ENCODE results near the gene SND1. TPM values are rescaled to one million over a fixed set of nuclear protein-coding genes. Genes with fewer than 3 reads are reported as not detected.

The SND1 gene
- total and polyA plus RNA-seq, 7 donors = 29.2 to 72.8 (median 48.2) TPM

GRCh38 chr7:128063088-128063487 is 411.1 kb downstream of the SND1 start:
- Histone ChIP-seq H3K4me1 (no peaks in the 10 kb centered on the region), H3K4me3 (no peak overlapping the region), H3K27me3 (ENCODE audit: insufficient read depth in 3 of 3, low read length in 2 of 3) (no peaks in the 10 kb centered on the region), H3K36me3 (ENCODE audit: insufficient read depth in 1 of 2, low read depth in 1 of 2) (no peaks in the 10 kb centered on the region), H3K27ac (no peak overlapping the region), H3K9me3 (no peaks in the 10 kb centered on the region)
- DNase-seq = no peak
- no peak for ATAC-seq
- 83 to 91% (median 86%) methylated on average over 8 of the region's 8 CpGs for WGBS, 3 donors
- TF ChIP-seq, protein P1, sequence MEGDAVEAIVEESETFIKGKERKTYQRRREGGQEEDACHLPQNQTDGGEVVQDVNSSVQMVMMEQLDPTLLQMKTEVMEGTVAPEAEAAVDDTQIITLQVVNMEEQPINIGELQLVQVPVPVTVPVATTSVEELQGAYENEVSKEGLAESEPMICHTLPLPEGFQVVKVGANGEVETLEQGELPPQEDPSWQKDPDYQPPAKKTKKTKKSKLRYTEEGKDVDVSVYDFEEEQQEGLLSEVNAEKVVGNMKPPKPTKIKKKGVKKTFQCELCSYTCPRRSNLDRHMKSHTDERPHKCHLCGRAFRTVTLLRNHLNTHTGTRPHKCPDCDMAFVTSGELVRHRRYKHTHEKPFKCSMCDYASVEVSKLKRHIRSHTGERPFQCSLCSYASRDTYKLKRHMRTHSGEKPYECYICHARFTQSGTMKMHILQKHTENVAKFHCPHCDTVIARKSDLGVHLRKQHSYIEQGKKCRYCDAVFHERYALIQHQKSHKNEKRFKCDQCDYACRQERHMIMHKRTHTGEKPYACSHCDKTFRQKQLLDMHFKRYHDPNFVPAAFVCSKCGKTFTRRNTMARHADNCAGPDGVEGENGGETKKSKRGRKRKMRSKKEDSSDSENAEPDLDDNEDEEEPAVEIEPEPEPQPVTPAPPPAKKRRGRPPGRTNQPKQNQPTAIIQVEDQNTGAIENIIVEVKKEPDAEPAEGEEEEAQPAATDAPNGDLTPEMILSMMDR (IDR thresholded peaks at IDR 0.05) = no peak
- intact Hi-C loops (cut with DNase I) = no loop called here

DNA sequence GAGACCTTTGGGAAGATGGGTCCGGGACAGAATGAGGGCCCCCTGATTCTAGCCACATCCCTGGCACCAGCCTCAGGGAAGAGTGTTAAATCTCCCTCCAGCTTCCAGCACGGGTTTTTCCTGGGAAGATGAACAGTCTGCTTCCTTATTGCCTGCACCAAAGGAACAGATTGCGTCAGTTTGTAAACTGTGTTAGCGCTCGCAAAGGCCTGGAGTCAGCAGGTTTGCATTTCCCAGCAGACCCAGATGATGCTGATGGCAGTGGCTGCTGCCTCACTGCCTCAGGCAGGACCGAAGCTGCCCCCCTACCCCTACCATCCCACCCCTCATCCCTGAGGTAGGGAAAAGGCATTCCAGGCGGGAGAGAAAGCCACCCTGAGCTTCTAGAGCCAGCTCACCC is 413.9 kb downstream of the SND1 start:
- H3K9me3 ChIP-seq = no peaks in the 10 kb centered on the region
- intact Hi-C loops (cut with DNase I) = no loop called here
- no peak for ATAC-seq
- 92 to 93% (median 93%) methylated on average over 7 of the region's 7 CpGs for WGBS, 3 donors
- H3K4me1 ChIP-seq = no peaks in the 10 kb centered on the region
- no peak overlapping the region for H3K27ac ChIP-seq
- TF ChIP-seq, protein P1 (IDR thresholded peaks at IDR 0.05) = no peak
- no peaks in the 10 kb centered on the region for H3K36me3 ChIP-seq (ENCODE audit: insufficient read depth in 1 of 2, low read depth in 1 of 2)
- no peaks in the 10 kb centered on the region for H3K27me3 ChIP-seq (ENCODE audit: insufficient read depth in 3 of 3, low read length in 2 of 3)
- H3K4me3 ChIP-seq = no peak overlapping the region
- no peak for DNase-seq

DNA sequence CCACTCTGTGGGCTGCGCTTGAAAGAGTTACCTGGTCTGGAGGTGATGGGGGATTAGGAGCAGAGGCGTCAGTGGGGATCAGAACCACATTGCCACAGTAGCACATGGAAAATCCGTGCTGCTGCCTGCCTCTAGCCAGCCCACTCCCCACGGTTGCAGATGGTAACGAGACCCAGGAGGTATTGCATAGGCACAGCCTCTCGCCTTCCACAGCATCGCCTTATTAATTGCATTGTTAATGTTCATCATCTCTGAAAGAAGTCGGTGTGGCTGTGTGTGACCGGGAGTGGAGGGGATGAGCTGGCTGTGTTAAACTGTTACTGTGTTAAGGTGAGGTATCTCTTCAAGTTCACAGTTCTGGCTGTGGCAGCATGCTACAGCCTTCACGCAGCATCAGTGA is 414.4 kb downstream of the SND1 start:
- Histone ChIP-seq H3K27ac (no peak overlapping the region), H3K4me1 (no peaks in the 10 kb centered on the region), H3K4me3 (no peak overlapping the region), H3K27me3 (ENCODE audit: insufficient read depth in 3 of 3, low read length in 2 of 3) (no peaks in the 10 kb centered on the region), H3K9me3 (no peaks in the 10 kb centered on the region), H3K36me3 (ENCODE audit: insufficient read depth in 1 of 2, low read depth in 1 of 2) (no peaks in the 10 kb centered on the region)
- intact Hi-C loops (cut with DNase I) = no loop called here
- TF ChIP-seq, protein P1 (IDR thresholded peaks at IDR 0.05) = no peak
- ATAC-seq (no peak), DNase-seq (no peak)
- WGBS, 3 donors = 92 to 95% (median 92%) methylated on average over 10 of the region's 10 CpGs

GRCh38 chr7:128066858-128067257 is 414.9 kb downstream of the SND1 start:
- no peaks in the 10 kb centered on the region for H3K4me1 ChIP-seq
- no peak for ATAC-seq
- intact Hi-C loops (cut with DNase I) = no loop called here

GRCh38 chr7:128067983-128068382 is 416.0 kb downstream of the SND1 start:
- no peak for ATAC-seq
- WGBS, 3 donors = 86 to 90% (median 89%) methylated on average over 5 of the region's 5 CpGs

More at GRCh38 chr7:128066858-128067257, 414.9 kb downstream of the SND1 start:
- 71 to 88% (median 72%) methylated on average over 5 of the region's 5 CpGs for WGBS, 3 donors
- Histone ChIP-seq H3K9me3 (no peaks in the 10 kb centered on the region), H3K27ac (no peak overlapping the region), H3K4me3 (no peak overlapping the region), H3K27me3 (ENCODE audit: insufficient read depth in 3 of 3, low read length in 2 of 3) (no peaks in the 10 kb centered on the region), H3K36me3 (ENCODE audit: insufficient read depth in 1 of 2, low read depth in 1 of 2) (no peaks in the 10 kb centered on the region)
- TF ChIP-seq, protein P1 (IDR thresholded peaks at IDR 0.05) = no peak
- no peak for DNase-seq

More at GRCh38 chr7:128067983-128068382, 416.0 kb downstream of the SND1 start:
- Histone ChIP-seq H3K4me3 (no peak overlapping the region), H3K9me3 (no peaks in the 10 kb centered on the region), H3K27ac (no peak overlapping the region), H3K36me3 (ENCODE audit: insufficient read depth in 1 of 2, low read depth in 1 of 2) (no peaks in the 10 kb centered on the region), H3K27me3 (ENCODE audit: insufficient read depth in 3 of 3, low read length in 2 of 3) (no peaks in the 10 kb centered on the region), H3K4me1 (no peaks in the 10 kb centered on the region)
- no peak for DNase-seq
- intact Hi-C loops (cut with DNase I) = no loop called here
- TF ChIP-seq, protein P1 (IDR thresholded peaks at IDR 0.05) = no peak
